KMS-11 (cell line): Measurements from ENCODE around the gene COPZ1.

ENCODE experiments used
- H2AFZ ChIP-seq: fragments of 200-600 bp; sonication (generic); 2 replicates; pipeline ENCODE4 v1.6.1; 2016; ENCODE audit warnings: antibody characterized with exemption, mixed run types, low read depth
- H3K27ac ChIP-seq: fragments of 200-600 bp; sonication (generic); 2 replicates; pipeline ENCODE4 v1.6.1; 2016; ENCODE audit warnings: mild to moderate bottlenecking, mixed run types
- H3K27me3 ChIP-seq: fragments of 200-600 bp; sonication (generic); 2 replicates; pipeline ENCODE4 v1.6.1; 2017; ENCODE audit warnings: mild to moderate bottlenecking, low read depth, mixed run types, moderate library complexity; ENCODE audit not compliant: insufficient read depth
- H3K36me3 ChIP-seq: fragments of 200-600 bp; sonication (generic); 2 replicates; pipeline ENCODE4 v1.6.1; 2017; ENCODE audit warnings: mild to moderate bottlenecking, mixed run types; ENCODE audit not compliant: insufficient read depth
- H3K4me1 ChIP-seq: fragments of 200-600 bp; sonication (generic); 2 replicates; pipeline ENCODE4 v1.6.1; 2016; ENCODE audit warnings: mild to moderate bottlenecking, low read depth, mixed run types; ENCODE audit not compliant: poor library complexity, severe bottlenecking
- H3K4me2 ChIP-seq: fragments of 200-600 bp; sonication (generic); 2 replicates; pipeline ENCODE4 v1.7.0; 2016; ENCODE audit warnings: mild to moderate bottlenecking, mixed run types
- H3K4me3 ChIP-seq: fragments of 200-600 bp; sonication (generic); IDR thresholded peaks from 2 replicates; pipeline ENCODE4 v1.6.1; 2017; ENCODE audit warnings: low read depth, low read length, mixed read lengths; ENCODE audit not compliant: insufficient read depth
- H3K79me2 ChIP-seq: fragments of 200-600 bp; sonication (generic); 2 replicates; pipeline ENCODE4 v1.6.1; 2016; ENCODE audit warnings: low read depth, mixed run types; ENCODE audit not compliant: insufficient read depth
- H3K9ac ChIP-seq: fragments of 200-600 bp; sonication (generic); 2 replicates; pipeline ENCODE4 v1.6.1; 2016; ENCODE audit warnings: mild to moderate bottlenecking, mixed run types
- H4K20me1 ChIP-seq: fragments of 200-600 bp; sonication (generic); 2 replicates; pipeline ENCODE4 v1.6.1; 2016; ENCODE audit warnings: mild to moderate bottlenecking, mixed run types; ENCODE audit not compliant: insufficient read depth
- CTCF ChIP-seq: fragments of 200-600 bp; sonication (generic); conservative IDR thresholded peaks from 2 replicates; pipeline ENCODE4 v1.6.1; 2017; ENCODE audit warnings: low read depth, mild to moderate bottlenecking, antibody characterized with exemption, low read length, moderate library complexity, mixed read lengths

COPZ1 gene

GRCh38 chr12:54376596-54376995 is 51.7 kb downstream of the COPZ1 start:
- Histone ChIP-seq H2AFZ (no peak overlapping the region), H3K27ac (no peak overlapping the region), H3K27me3 (peaks cover 7% of the 10 kb centered on the region; the same call in 1 of the 2 replicates), H3K9ac (no peak overlapping the region), H3K4me3 (no peak overlapping the region), H3K79me2 (no peaks in the 10 kb centered on the region), H3K4me1 (peaks cover 18% of the 10 kb centered on the region), H3K4me2 (no peak overlapping the region), H3K36me3 (no peaks in the 10 kb centered on the region), H4K20me1 (no peaks in the 10 kb centered on the region)
- TF ChIP-seq CTCF: no peak

- Histone ChIP-seq H3K36me3 (no peaks in the 10 kb centered on the region), H3K4me2 (no peak overlapping the region), H3K9ac (no peak overlapping the region), H3K4me1 (peaks cover 18% of the 10 kb centered on the region), H2AFZ (no peak overlapping the region), H3K27me3 (peaks cover 7% of the 10 kb centered on the region; the same call in 1 of the 2 replicates), H3K79me2 (no peaks in the 10 kb centered on the region), H3K4me3 (no peak overlapping the region), H3K27ac (no peak overlapping the region), H4K20me1 (no peaks in the 10 kb centered on the region)
- TF ChIP-seq CTCF: no peak
Measured at GRCh38 chr12:54377007-54377406, 52.1 kb downstream of the COPZ1 start.

GRCh38 chr12:54377797-54378515 is 53.0 kb downstream of the COPZ1 start:
- Histone ChIP-seq H3K27ac (no peak overlapping the region), H3K27me3 (peaks cover 7% of the 10 kb centered on the region; the same call in 1 of the 2 replicates), H3K9ac (no peak overlapping the region), H3K4me3 (no peak overlapping the region), H3K4me1 (peaks cover 18% of the 10 kb centered on the region), H3K4me2 (peak overlapping the region; percentile 50), H3K79me2 (no peaks in the 10 kb centered on the region), H2AFZ (no peak overlapping the region), H3K36me3 (no peaks in the 10 kb centered on the region), H4K20me1 (no peaks in the 10 kb centered on the region)
- TF ChIP-seq CTCF: no peak

GRCh38 chr12:54378796-54379397 is 54.0 kb downstream of the COPZ1 start:
- Histone ChIP-seq H2AFZ (peak overlapping the region; percentile 91), H4K20me1 (no peaks in the 10 kb centered on the region), H3K9ac (peak overlapping the region; percentile 20; the same call in 1 of the 2 replicates), H3K4me3 (no peak overlapping the region), H3K79me2 (no peaks in the 10 kb centered on the region), H3K36me3 (no peaks in the 10 kb centered on the region), H3K27me3 (peaks cover 7% of the 10 kb centered on the region; the same call in 1 of the 2 replicates), H3K4me2 (peak overlapping the region; percentile 98), H3K27ac (no peak overlapping the region), H3K4me1 (peaks cover 18% of the 10 kb centered on the region)
- TF ChIP-seq CTCF: no peak
